ENCODE measurements around the gene NFATC2IP. TPM values are rescaled to one million over a fixed set of nuclear protein-coding genes. Genes with fewer than 3 reads are reported as not detected.

Gene NFATC2IP
- total and polyA plus RNA-seq, 10 of the 15 experiments (the other 5 are each of a cell fraction or from before 2014, with no cell fraction given) = 12.2 to 93.9 (median 46.9) TPM

DNA sequence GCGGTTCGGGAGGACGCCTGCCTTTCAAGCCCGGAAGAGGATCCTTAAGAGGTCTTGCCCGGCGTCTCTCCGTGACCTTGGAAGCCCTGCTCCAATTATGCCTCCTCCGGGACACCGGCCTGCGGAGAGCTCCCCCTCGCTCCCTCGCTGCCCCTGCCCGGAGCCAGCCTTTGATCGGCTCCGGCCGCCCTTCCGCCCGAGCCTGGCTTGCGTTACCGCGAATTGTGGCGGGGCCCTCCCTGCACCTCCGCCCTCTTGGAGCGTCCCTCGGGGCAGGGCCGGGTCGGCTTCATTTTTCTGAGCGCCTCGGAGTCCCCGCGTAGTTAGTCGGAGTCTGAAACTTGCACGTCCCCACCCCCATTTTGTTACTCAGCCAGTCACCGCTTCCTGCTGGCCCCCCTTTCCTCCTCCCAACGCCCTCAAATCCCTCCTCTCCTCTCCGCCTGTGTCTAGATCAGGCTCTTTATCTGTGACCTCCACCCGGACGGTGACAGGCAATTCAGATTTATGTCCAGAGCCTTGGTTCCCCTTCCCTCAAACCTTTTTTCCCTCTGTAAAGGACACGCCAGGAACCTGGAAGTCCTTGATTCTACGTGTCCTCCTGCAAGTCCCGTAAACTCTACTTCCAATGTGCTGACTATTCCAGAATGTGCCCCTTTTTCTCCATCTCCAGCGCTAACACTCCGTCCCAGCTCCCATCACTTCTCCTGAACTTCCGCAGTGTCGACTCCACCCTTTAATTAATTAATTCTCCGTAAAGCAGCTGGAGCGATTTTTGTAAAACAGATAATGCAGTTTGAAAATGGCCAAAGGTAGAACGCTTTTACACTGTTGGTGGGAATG, 25.1 kb upstream of the NFATC2IP start (continued):
- TF ChIP-seq, protein P1, sequence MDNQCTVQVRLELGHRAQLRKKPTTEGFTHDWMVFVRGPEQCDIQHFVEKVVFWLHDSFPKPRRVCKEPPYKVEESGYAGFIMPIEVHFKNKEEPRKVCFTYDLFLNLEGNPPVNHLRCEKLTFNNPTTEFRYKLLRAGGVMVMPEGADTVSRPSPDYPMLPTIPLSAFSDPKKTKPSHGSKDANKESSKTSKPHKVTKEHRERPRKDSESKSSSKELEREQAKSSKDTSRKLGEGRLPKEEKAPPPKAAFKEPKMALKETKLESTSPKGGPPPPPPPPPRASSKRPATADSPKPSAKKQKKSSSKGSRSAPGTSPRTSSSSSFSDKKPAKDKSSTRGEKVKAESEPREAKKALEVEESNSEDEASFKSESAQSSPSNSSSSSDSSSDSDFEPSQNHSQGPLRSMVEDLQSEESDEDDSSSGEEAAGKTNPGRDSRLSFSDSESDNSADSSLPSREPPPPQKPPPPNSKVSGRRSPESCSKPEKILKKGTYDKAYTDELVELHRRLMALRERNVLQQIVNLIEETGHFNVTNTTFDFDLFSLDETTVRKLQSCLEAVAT (IDR thresholded peaks at IDR 0.05) = peak; percentile 80
- TF ChIP-seq, protein P2, sequence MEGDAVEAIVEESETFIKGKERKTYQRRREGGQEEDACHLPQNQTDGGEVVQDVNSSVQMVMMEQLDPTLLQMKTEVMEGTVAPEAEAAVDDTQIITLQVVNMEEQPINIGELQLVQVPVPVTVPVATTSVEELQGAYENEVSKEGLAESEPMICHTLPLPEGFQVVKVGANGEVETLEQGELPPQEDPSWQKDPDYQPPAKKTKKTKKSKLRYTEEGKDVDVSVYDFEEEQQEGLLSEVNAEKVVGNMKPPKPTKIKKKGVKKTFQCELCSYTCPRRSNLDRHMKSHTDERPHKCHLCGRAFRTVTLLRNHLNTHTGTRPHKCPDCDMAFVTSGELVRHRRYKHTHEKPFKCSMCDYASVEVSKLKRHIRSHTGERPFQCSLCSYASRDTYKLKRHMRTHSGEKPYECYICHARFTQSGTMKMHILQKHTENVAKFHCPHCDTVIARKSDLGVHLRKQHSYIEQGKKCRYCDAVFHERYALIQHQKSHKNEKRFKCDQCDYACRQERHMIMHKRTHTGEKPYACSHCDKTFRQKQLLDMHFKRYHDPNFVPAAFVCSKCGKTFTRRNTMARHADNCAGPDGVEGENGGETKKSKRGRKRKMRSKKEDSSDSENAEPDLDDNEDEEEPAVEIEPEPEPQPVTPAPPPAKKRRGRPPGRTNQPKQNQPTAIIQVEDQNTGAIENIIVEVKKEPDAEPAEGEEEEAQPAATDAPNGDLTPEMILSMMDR (IDR thresholded peaks at IDR 0.05 in 2 of 3, conservative IDR thresholded peaks at IDR 0.05 in 1 of 3; ENCODE audit: control insufficient read depth in 2 of 3, extremely low read depth in 1 of 3, insufficient read depth in 1 of 3, low read depth in 3 of 3, low read length in 3 of 3) = no peak
- TF ChIP-seq, protein P3, sequence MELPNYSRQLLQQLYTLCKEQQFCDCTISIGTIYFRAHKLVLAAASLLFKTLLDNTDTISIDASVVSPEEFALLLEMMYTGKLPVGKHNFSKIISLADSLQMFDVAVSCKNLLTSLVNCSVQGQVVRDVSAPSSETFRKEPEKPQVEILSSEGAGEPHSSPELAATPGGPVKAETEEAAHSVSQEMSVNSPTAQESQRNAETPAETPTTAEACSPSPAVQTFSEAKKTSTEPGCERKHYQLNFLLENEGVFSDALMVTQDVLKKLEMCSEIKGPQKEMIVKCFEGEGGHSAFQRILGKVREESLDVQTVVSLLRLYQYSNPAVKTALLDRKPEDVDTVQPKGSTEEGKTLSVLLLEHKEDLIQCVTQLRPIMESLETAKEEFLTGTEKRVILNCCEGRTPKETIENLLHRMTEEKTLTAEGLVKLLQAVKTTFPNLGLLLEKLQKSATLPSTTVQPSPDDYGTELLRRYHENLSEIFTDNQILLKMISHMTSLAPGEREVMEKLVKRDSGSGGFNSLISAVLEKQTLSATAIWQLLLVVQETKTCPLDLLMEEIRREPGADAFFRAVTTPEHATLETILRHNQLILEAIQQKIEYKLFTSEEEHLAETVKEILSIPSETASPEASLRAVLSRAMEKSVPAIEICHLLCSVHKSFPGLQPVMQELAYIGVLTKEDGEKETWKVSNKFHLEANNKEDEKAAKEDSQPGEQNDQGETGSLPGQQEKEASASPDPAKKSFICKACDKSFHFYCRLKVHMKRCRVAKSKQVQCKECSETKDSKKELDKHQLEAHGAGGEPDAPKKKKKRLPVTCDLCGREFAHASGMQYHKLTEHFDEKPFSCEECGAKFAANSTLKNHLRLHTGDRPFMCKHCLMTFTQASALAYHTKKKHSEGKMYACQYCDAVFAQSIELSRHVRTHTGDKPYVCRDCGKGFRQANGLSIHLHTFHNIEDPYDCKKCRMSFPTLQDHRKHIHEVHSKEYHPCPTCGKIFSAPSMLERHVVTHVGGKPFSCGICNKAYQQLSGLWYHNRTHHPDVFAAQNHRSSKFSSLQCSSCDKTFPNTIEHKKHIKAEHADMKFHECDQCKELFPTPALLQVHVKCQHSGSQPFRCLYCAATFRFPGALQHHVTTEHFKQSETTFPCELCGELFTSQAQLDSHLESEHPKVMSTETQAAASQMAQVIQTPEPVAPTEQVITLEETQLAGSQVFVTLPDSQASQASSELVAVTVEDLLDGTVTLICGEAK (IDR thresholded peaks at IDR 0.05; ENCODE audit: borderline replicate concordance) = peak; percentile 16; the same call in 1 of the 2 replicates
- TF ChIP-seq IKZF2 (IDR thresholded peaks at IDR 0.05) = peak; percentile 86 to 90
- TF ChIP-seq, protein P4, sequence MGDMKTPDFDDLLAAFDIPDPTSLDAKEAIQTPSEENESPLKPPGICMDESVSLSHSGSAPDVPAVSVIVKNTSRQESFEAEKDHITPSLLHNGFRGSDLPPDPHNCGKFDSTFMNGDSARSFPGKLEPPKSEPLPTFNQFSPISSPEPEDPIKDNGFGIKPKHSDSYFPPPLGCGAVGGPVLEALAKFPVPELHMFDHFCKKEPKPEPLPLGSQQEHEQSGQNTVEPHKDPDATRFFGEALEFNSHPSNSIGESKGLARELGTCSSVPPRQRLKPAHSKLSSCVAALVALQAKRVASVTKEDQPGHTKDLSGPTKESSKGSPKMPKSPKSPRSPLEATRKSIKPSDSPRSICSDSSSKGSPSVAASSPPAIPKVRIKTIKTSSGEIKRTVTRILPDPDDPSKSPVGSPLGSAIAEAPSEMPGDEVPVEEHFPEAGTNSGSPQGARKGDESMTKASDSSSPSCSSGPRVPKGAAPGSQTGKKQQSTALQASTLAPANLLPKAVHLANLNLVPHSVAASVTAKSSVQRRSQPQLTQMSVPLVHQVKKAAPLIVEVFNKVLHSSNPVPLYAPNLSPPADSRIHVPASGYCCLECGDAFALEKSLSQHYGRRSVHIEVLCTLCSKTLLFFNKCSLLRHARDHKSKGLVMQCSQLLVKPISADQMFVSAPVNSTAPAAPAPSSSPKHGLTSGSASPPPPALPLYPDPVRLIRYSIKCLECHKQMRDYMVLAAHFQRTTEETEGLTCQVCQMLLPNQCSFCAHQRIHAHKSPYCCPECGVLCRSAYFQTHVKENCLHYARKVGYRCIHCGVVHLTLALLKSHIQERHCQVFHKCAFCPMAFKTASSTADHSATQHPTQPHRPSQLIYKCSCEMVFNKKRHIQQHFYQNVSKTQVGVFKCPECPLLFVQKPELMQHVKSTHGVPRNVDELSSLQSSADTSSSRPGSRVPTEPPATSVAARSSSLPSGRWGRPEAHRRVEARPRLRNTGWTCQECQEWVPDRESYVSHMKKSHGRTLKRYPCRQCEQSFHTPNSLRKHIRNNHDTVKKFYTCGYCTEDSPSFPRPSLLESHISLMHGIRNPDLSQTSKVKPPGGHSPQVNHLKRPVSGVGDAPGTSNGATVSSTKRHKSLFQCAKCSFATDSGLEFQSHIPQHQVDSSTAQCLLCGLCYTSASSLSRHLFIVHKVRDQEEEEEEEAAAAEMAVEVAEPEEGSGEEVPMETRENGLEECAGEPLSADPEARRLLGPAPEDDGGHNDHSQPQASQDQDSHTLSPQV (IDR thresholded peaks at IDR 0.05) = no peak
- TF ChIP-seq NR2C1 (IDR thresholded peaks at IDR 0.05) = peak; percentile 52; the same call in 1 of the 2 replicates
- 0 out of 2 replicates have a peak, but pooled peaks have one; percentile 8 for TF ChIP-seq SREBF2 (IDR thresholded peaks at IDR 0.05; ENCODE audit: low read length)
- no peak for TF ChIP-seq MYC (IDR thresholded peaks at IDR 0.05; ENCODE audit: insufficient read depth, insufficient read length, insufficient replicate concordance, low read length, severe bottlenecking)
- peak; percentile 92 for TF ChIP-seq IKZF1 (conservative IDR thresholded peaks at IDR 0.05)
- TF ChIP-seq ZSCAN29 (IDR thresholded peaks at IDR 0.05) = 0 out of 2 replicates have a peak, but pooled peaks have one; percentile 24
- TF ChIP-seq, protein P5, sequence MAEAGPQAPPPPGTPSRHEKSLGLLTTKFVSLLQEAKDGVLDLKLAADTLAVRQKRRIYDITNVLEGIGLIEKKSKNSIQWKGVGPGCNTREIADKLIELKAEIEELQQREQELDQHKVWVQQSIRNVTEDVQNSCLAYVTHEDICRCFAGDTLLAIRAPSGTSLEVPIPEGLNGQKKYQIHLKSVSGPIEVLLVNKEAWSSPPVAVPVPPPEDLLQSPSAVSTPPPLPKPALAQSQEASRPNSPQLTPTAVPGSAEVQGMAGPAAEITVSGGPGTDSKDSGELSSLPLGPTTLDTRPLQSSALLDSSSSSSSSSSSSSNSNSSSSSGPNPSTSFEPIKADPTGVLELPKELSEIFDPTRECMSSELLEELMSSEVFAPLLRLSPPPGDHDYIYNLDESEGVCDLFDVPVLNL (IDR thresholded peaks at IDR 0.05; ENCODE audit: low read depth, low read length) = no peak
- no peak for TF ChIP-seq ZNF274 (IDR thresholded peaks at IDR 0.05; ENCODE audit: insufficient read depth, insufficient read length)
- TF ChIP-seq SUZ12 (IDR thresholded peaks at IDR 0.05; ENCODE audit: unreplicated experiment) = no peak
- no peak for TF ChIP-seq TCF3 (IDR thresholded peaks at IDR 0.05; ENCODE audit: borderline replicate concordance, insufficient read depth, low read depth, low read length)
- no peak for TF ChIP-seq MTA3 (IDR thresholded peaks at IDR 0.05; ENCODE audit: borderline replicate concordance, low read length)
